Ishikawa (cell line): ENCODE measurements around the gene ADAMTS16.

Source experiments
- CEBPB ChIP-seq: IDR thresholded peaks from 2 replicates; pipeline ENCODE4 v1.6.1; 2012
- CREB1 ChIP-seq: IDR thresholded peaks from 2 replicates; pipeline ENCODE4 v1.6.1; 2012; ENCODE audit warnings: low read depth
- EGR1 ChIP-seq: IDR thresholded peaks from 2 replicates; pipeline ENCODE4 v1.6.1; 2012
- EP300 ChIP-seq: IDR thresholded peaks from 2 replicates; pipeline ENCODE4 v1.6.1; 2012; ENCODE audit warnings: borderline replicate concordance
- FOXM1 ChIP-seq: IDR thresholded peaks from 2 replicates; pipeline ENCODE4 v1.6.1; 2012; ENCODE audit warnings: low read depth, borderline replicate concordance
- NFIC ChIP-seq: IDR thresholded peaks from 2 replicates; pipeline ENCODE4 v1.6.1; 2012
- RAD21 ChIP-seq: IDR thresholded peaks from 2 replicates; pipeline ENCODE4 v1.6.1; 2012; ENCODE audit warnings: low read depth
- TAF1 ChIP-seq: IDR thresholded peaks from 2 replicates; pipeline ENCODE4 v1.6.1; 2012; ENCODE audit warnings: low read depth, mild to moderate bottlenecking
- TCF12 ChIP-seq: IDR thresholded peaks from 2 replicates; pipeline ENCODE4 v1.6.1; 2012; ENCODE audit warnings: low read depth
- TEAD4 ChIP-seq: IDR thresholded peaks from 2 replicates; pipeline ENCODE4 v1.6.1; 2012
- USF1 ChIP-seq: IDR thresholded peaks from 2 replicates; pipeline ENCODE4 v1.6.1; 2012
- YY1 ChIP-seq: IDR thresholded peaks from 2 replicates; pipeline ENCODE4 v1.6.1; 2012; ENCODE audit warnings: low read depth
- ZBTB7A ChIP-seq: IDR thresholded peaks from 2 replicates; pipeline ENCODE4 v1.6.1; 2012; ENCODE audit warnings: low read depth
- TF ChIP-seq, protein P1 (sequence below): IDR thresholded peaks from 2 replicates; pipeline ENCODE4 v1.6.1; 2012; ENCODE audit warnings: low read depth, mild to moderate bottlenecking
- TF ChIP-seq, protein P2 (sequence below): IDR thresholded peaks from 2 replicates; pipeline ENCODE4 v1.6.1; 2012

Gene ADAMTS16

GRCh38 chr5:5103245-5103644 is 36.9 kb upstream of the ADAMTS16 start:
- TF ChIP-seq USF1: no peak
- TF ChIP-seq TAF1: no peak
- no peak for TF ChIP-seq TCF12
- TF ChIP-seq NFIC: no peak
- no peak for TF ChIP-seq YY1
- TF ChIP-seq EGR1: no peak
- TF ChIP-seq TEAD4: no peak
- no peak for TF ChIP-seq CREB1
- TF ChIP-seq RAD21: no peak
- TF ChIP-seq CEBPB: no peak
- no peak for TF ChIP-seq FOXM1

GRCh38 chr5:5104550-5104949 is 35.6 kb upstream of the ADAMTS16 start:
- TF ChIP-seq RAD21: no peak
- TF ChIP-seq YY1: no peak
- TF ChIP-seq FOXM1: no peak
- TF ChIP-seq EGR1: no peak
- TF ChIP-seq TEAD4: no peak
- TF ChIP-seq NFIC: no peak
- no peak for TF ChIP-seq TAF1
- no peak for TF ChIP-seq TCF12
- TF ChIP-seq CREB1: no peak
- TF ChIP-seq, protein P1, sequence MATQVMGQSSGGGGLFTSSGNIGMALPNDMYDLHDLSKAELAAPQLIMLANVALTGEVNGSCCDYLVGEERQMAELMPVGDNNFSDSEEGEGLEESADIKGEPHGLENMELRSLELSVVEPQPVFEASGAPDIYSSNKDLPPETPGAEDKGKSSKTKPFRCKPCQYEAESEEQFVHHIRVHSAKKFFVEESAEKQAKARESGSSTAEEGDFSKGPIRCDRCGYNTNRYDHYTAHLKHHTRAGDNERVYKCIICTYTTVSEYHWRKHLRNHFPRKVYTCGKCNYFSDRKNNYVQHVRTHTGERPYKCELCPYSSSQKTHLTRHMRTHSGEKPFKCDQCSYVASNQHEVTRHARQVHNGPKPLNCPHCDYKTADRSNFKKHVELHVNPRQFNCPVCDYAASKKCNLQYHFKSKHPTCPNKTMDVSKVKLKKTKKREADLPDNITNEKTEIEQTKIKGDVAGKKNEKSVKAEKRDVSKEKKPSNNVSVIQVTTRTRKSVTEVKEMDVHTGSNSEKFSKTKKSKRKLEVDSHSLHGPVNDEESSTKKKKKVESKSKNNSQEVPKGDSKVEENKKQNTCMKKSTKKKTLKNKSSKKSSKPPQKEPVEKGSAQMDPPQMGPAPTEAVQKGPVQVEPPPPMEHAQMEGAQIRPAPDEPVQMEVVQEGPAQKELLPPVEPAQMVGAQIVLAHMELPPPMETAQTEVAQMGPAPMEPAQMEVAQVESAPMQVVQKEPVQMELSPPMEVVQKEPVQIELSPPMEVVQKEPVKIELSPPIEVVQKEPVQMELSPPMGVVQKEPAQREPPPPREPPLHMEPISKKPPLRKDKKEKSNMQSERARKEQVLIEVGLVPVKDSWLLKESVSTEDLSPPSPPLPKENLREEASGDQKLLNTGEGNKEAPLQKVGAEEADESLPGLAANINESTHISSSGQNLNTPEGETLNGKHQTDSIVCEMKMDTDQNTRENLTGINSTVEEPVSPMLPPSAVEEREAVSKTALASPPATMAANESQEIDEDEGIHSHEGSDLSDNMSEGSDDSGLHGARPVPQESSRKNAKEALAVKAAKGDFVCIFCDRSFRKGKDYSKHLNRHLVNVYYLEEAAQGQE: no peak
- TF ChIP-seq, protein P2, sequence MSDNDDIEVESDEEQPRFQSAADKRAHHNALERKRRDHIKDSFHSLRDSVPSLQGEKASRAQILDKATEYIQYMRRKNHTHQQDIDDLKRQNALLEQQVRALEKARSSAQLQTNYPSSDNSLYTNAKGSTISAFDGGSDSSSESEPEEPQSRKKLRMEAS: no peak
- TF ChIP-seq USF1: no peak
- TF ChIP-seq EP300: no peak
- TF ChIP-seq CEBPB: no peak
- TF ChIP-seq ZBTB7A: no peak

GRCh38 chr5:5105531-5105930 is 34.6 kb upstream of the ADAMTS16 start:
- TF ChIP-seq CEBPB: no peak
- TF ChIP-seq, protein P1: no peak
- TF ChIP-seq TAF1: no peak
- TF ChIP-seq TEAD4: no peak

GRCh38 chr5:5116956-5117355 is 23.2 kb upstream of the ADAMTS16 start:
- TF ChIP-seq TCF12 (no peak), TAF1 (no peak), NFIC (no peak), CEBPB (no peak), ZBTB7A (no peak), YY1 (no peak), TEAD4 (no peak), EGR1 (no peak), FOXM1 (no peak), CREB1 (no peak), USF1 (no peak), RAD21 (no peak)
- TF ChIP-seq, protein P1: no peak
- TF ChIP-seq, protein P2: no peak

- TF ChIP-seq TCF12 (no peak), RAD21 (no peak), NFIC (no peak), ZBTB7A (no peak)
- TF ChIP-seq, protein P1: no peak
- TF ChIP-seq, protein P2: no peak
Measured at GRCh38 chr5:5122776-5123175, 17.4 kb upstream of the ADAMTS16 start.
